SU-DHL-6 (cell line): ENCODE results near the gene CFAP65.

Experiments used
- H2AFZ ChIP-seq: fragments of 200-600 bp; sonication (generic); 2 replicates; pipeline ENCODE4 v1.6.1; 2014; ENCODE audit warnings: low read depth, mild to moderate bottlenecking, moderate library complexity, mixed read lengths, antibody characterized with exemption, low read length; ENCODE audit not compliant: severe bottlenecking
- H3F3A ChIP-seq: fragments of 200-600 bp; shearing (Covaris generic); 2 replicates; pipeline ENCODE4 v1.6.0; 2016; ENCODE audit warnings: antibody characterized with exemption, mild to moderate bottlenecking; ENCODE audit not compliant: insufficient read depth
- H3K27ac ChIP-seq: fragments of 200-600 bp; sonication (generic); 2 replicates; pipeline ENCODE4 v1.5.1; 2016; ENCODE audit warnings: low read depth, mild to moderate bottlenecking, low read length, moderate library complexity, mixed read lengths
- H3K27me3 ChIP-seq: fragments of 200-600 bp; sonication (generic), shearing (Covaris generic); 2 replicates; pipeline ENCODE4 v1.6.0; 2014; ENCODE audit warnings: mild to moderate bottlenecking, low read length
- H3K36me3 ChIP-seq: fragments of 200-600 bp; sonication (generic); 2 replicates; pipeline ENCODE4 v1.6.1; 2014; ENCODE audit warnings: mild to moderate bottlenecking, low read length, mixed read lengths
- H3K4me2 ChIP-seq: fragments of 300-600, 200-600 bp; shearing (Covaris generic), sonication (generic); 2 replicates; pipeline ENCODE4 v1.6.0; 2014; ENCODE audit warnings: low read length, low read depth, mild to moderate bottlenecking; ENCODE audit not compliant: poor library complexity, severe bottlenecking
- H3K4me3 ChIP-seq: fragments of 200-600 bp; sonication (generic); 2 replicates; pipeline ENCODE4 v1.5.1; 2014; ENCODE audit warnings: antibody characterized with exemption, low read length, mild to moderate bottlenecking, mixed read lengths; ENCODE audit not compliant: insufficient read depth, poor library complexity, severe bottlenecking
- H3K79me2 ChIP-seq: fragments of 200-600 bp; sonication (generic); 2 replicates; pipeline ENCODE4 v1.6.1; 2014; ENCODE audit warnings: mild to moderate bottlenecking, low read length, moderate library complexity; ENCODE audit not compliant: insufficient read depth
- H3K9ac ChIP-seq: fragments of 200-600 bp; sonication (generic); 2 replicates; pipeline ENCODE4 v1.7.0; 2014; ENCODE audit warnings: mild to moderate bottlenecking, low read length
- H3K9me2 ChIP-seq: fragments of 200-600 bp; sonication (generic); replicated peaks from 2 replicates; pipeline ENCODE4 v1.6.1; 2014; ENCODE audit warnings: low read length; ENCODE audit not compliant: insufficient read depth
- H3K9me3 ChIP-seq: fragments of 200-600 bp; sonication (generic); 2 replicates; pipeline ENCODE4 v1.6.1; 2014; ENCODE audit warnings: low read length, mixed read lengths; ENCODE audit not compliant: insufficient read depth
- H4K20me1 ChIP-seq: fragments of 200-600 bp; sonication (generic); 2 replicates; pipeline ENCODE4 v1.6.1; 2014; ENCODE audit warnings: low read depth, mild to moderate bottlenecking, antibody characterized with exemption, low read length, moderate library complexity, mixed read lengths
- CTCF ChIP-seq: fragments of 200-600 bp; sonication (generic); IDR thresholded peaks from one replicate; pipeline ENCODE4 v1.5.1; 2017; ENCODE audit warnings: antibody characterized with exemption, mild to moderate bottlenecking, low read length, moderate library complexity; ENCODE audit not compliant: insufficient read depth, poor library complexity, severe bottlenecking
- EZH2phosphoT487 ChIP-seq: fragments of 200-600 bp; sonication (generic), shearing (Covaris generic); conservative IDR thresholded peaks from 2 replicates; pipeline ENCODE4 v1.6.1; 2018; ENCODE audit warnings: mild to moderate bottlenecking, antibody characterized with exemption, low read length, moderate library complexity, mixed read lengths

Gene CFAP65

GRCh38 chr2:219037783-219038499, 3.4 kb downstream of the CFAP65 start:
- Histone ChIP-seq H3K9ac (no peak overlapping the region), H3K9me2 (no peaks in the 10 kb centered on the region), H4K20me1 (no peaks in the 10 kb centered on the region), H3K4me3 (no peak overlapping the region), H3K27ac (no peak overlapping the region), H3K4me2 (no peak overlapping the region), H3K9me3 (no peaks in the 10 kb centered on the region), H3F3A (no peaks in the 10 kb centered on the region), H3K36me3 (no peaks in the 10 kb centered on the region), H3K79me2 (no peaks in the 10 kb centered on the region), H2AFZ (no peak overlapping the region), H3K27me3 (no peaks in the 10 kb centered on the region)
- TF ChIP-seq EZH2phosphoT487, result no peak
- TF ChIP-seq CTCF, result no peak

GRCh38 chr2:219035942-219036341, 5.4 kb downstream of the CFAP65 start:
- Histone ChIP-seq H3K9me2 (no peaks in the 10 kb centered on the region), H3K4me2 (no peak overlapping the region), H3K79me2 (no peaks in the 10 kb centered on the region), H3K27me3 (no peaks in the 10 kb centered on the region), H3K9ac (no peak overlapping the region), H3K27ac (no peak overlapping the region), H3K36me3 (no peaks in the 10 kb centered on the region), H4K20me1 (no peaks in the 10 kb centered on the region), H3K4me3 (no peak overlapping the region), H3K9me3 (no peaks in the 10 kb centered on the region), H2AFZ (no peak overlapping the region), H3F3A (no peaks in the 10 kb centered on the region)
- TF ChIP-seq EZH2phosphoT487, result no peak
- TF ChIP-seq CTCF, result no peak

- no peak overlapping the region for H3K27ac ChIP-seq
- no peaks in the 10 kb centered on the region for H3K36me3 ChIP-seq
- no peak overlapping the region for H2AFZ ChIP-seq
- no peak overlapping the region for H3K9ac ChIP-seq
- no peaks in the 10 kb centered on the region for H3K27me3 ChIP-seq
- H3F3A ChIP-seq, result no peaks in the 10 kb centered on the region
- no peaks in the 10 kb centered on the region for H4K20me1 ChIP-seq
- H3K4me3 ChIP-seq, result no peak overlapping the region
- no peaks in the 10 kb centered on the region for H3K9me2 ChIP-seq
- H3K9me3 ChIP-seq, result no peaks in the 10 kb centered on the region
- TF ChIP-seq CTCF, result no peak
- no peak for TF ChIP-seq EZH2phosphoT487
- no peak overlapping the region for H3K4me2 ChIP-seq
- no peaks in the 10 kb centered on the region for H3K79me2 ChIP-seq
These were observed 6.5 kb downstream of the CFAP65 start for GRCh38 chr2:219034823-219035222.
